Stimulated activated CD8-positive, alpha-beta memory T cell treated with anti-CD3 and anti-CD28 coated beads, Interleukin-4, amount 100 ng/mL, for 4 hours (primary cell): Measurements from ENCODE around the gene CCNF.
"Not testable (repeated sequence)": the region's sequence is repeated elsewhere in the genome, so short reads cannot be mapped to it uniquely, and the experiment has no call there.

Experiments used
- DNase-seq, 2 donors: peaks; one replicate each; pipeline ENCODE4 v3.0.0-alpha.2; 2020; ENCODE audit warnings: low read depth in 2 of 2, low spot score in 1 of 2

Gene CCNF

GRCh38 chr16:2427526-2427925 is 1.7 kb upstream of the CCNF start:
- no peak for DNase-seq

- DNase-seq, result no peak
These were observed 1.0 kb upstream of the CCNF start for GRCh38 chr16:2428051-2428783.

- DNase-seq, result no peak
These were observed 538 bp upstream of the CCNF start for GRCh38 chr16:2428784-2429033.

GRCh38 chr16:2429771-2430663 is 770 bp downstream of the CCNF start:
- no peak for DNase-seq

- no peak for DNase-seq
These were observed 3.0 kb downstream of the CCNF start for GRCh38 chr16:2432286-2432685.

- DNase-seq, result no peak
These were observed 3.7 kb downstream of the CCNF start for GRCh38 chr16:2432801-2433505.

GRCh38 chr16:2435236-2435635 is 6.0 kb downstream of the CCNF start:
- DNase-seq, result not testable (repeated sequence)

- DNase-seq, result no peak
These were observed 6.9 kb downstream of the CCNF start for GRCh38 chr16:2436110-2436509.

GRCh38 chr16:2437032-2437790 is 8.0 kb downstream of the CCNF start:
- DNase-seq, result no peak

GRCh38 chr16:2438121-2438520 is 8.9 kb downstream of the CCNF start:
- DNase-seq, result no peak

GRCh38 chr16:2439598-2439997 is 10.4 kb downstream of the CCNF start:
- no peak for DNase-seq

GRCh38 chr16:2441143-2441804 is 12.0 kb downstream of the CCNF start:
- DNase-seq, result not testable (repeated sequence)

- no peak for DNase-seq
These were observed 14.3 kb downstream of the CCNF start for GRCh38 chr16:2443555-2443954.

- DNase-seq, result no peak
These were observed 18.8 kb downstream of the CCNF start for GRCh38 chr16:2447920-2448583.

- no peak for DNase-seq
These were observed 19.9 kb downstream of the CCNF start for GRCh38 chr16:2449118-2449517.

GRCh38 chr16:2450535-2450934 is 21.3 kb downstream of the CCNF start:
- DNase-seq, result no peak

- no peak for DNase-seq
These were observed 21.7 kb downstream of the CCNF start for GRCh38 chr16:2450975-2451381.

- DNase-seq, result no peak
These were observed 22.6 kb downstream of the CCNF start for GRCh38 chr16:2451851-2452320.

GRCh38 chr16:2452650-2453049 is 23.4 kb downstream of the CCNF start:
- no peak for DNase-seq
